Placental epithelial cell (primary cell): ENCODE data around the gene ZNF490. TPM values are rescaled to one million over a fixed set of nuclear protein-coding genes. Genes with fewer than 3 reads are reported as not detected.

ENCODE experiments used
- total RNA-seq: library from RNA; depleted of rRNA; stranded (reverse); fragments of >200 nt; gene quantifications from 2 replicates; pipeline ENCODE4 v1.2.3, GENCODE V29; 2012

The ZNF490 gene
- total RNA-seq, result 8.9 and 9.4 TPM in 2 replicates

GRCh38 chr19:12610540-12611360 is at the start of gene ZNF490, which contains the start of gene ZNF791:
TSS of gene ZNF490 (minus strand) at chr19:12610813. CDS start at chr19:12610680, 133 bp downstream.
TSS of gene ZNF791 (plus strand) at chr19:12610920. CDS start at chr19:12611080, 160 bp downstream.

GRCh38 chr19:12551060-12551832 is 59.4 kb downstream of the ZNF490 start, which contains the start of gene ZNF564:
TSS of gene ZNF564 (minus strand) at chr19:12551482. CDS start at chr19:12551332, 150 bp downstream.

Other genes with a start within 250 kb of the ZNF490 start
- gene ZNF442, start 245.1 kb downstream of the ZNF490 start, total RNA-seq, result 2.8 and 5.1 TPM in 2 replicates
- gene ZNF799, start 209.5 kb downstream of the ZNF490 start, total RNA-seq, result 4.9 and 5.1 TPM in 2 replicates
- gene ZNF443, start 169.8 kb downstream of the ZNF490 start, total RNA-seq, result 4.1 and 9.0 TPM in 2 replicates
- 5.1 and 6.7 TPM in 2 replicates for gene ZNF709, start 126.0 kb downstream of the ZNF490 start, total RNA-seq
- gene ZNF564, start 59.3 kb downstream of the ZNF490 start, total RNA-seq, result 8.7 and 12.6 TPM in 2 replicates
- 12.6 and 14.0 TPM in 2 replicates for gene ZNF791, start 107 bp upstream of the ZNF490 start, total RNA-seq
- gene MAN2B1, start 55.9 kb upstream of the ZNF490 start, total RNA-seq, result 41.6 and 50.6 TPM in 2 replicates
- 9.0 and 9.1 TPM in 2 replicates for gene WDR83, start 56.0 kb upstream of the ZNF490 start, total RNA-seq
- gene DHPS, start 71.1 kb upstream of the ZNF490 start, total RNA-seq, result 59.3 and 66.4 TPM in 2 replicates
- not detected in 2 replicates for gene GNG14, start 77.2 kb upstream of the ZNF490 start, total RNA-seq
- gene FBXW9, start 85.8 kb upstream of the ZNF490 start, total RNA-seq, result 15.7 and 19.8 TPM in 2 replicates
- gene TNPO2, start 113.1 kb upstream of the ZNF490 start, total RNA-seq, result 39.5 and 59.7 TPM in 2 replicates
- 111 and 226 TPM in 2 replicates for gene TRIR, start 123.9 kb upstream of the ZNF490 start, total RNA-seq
- 76.6 and 122 TPM in 2 replicates for gene GET3, start 126.7 kb upstream of the ZNF490 start, total RNA-seq
- not detected in 2 replicates for gene BEST2, start 141.0 kb upstream of the ZNF490 start, total RNA-seq
- 24.1 and 41.6 TPM in 2 replicates for gene HOOK2, start 164.7 kb upstream of the ZNF490 start, total RNA-seq
- gene JUNB, start 180.7 kb upstream of the ZNF490 start, total RNA-seq, result 91.9 and 180 TPM in 2 replicates
- gene PRDX2, start 191.0 kb upstream of the ZNF490 start, total RNA-seq, result 190 and 206 TPM in 2 replicates
- not detected in 2 replicates for gene THSD8, start 191.3 kb upstream of the ZNF490 start, total RNA-seq
- 13.3 and 21.5 TPM in 2 replicates for gene RNASEH2A, start 195.8 kb upstream of the ZNF490 start, total RNA-seq
- gene RTBDN, start 223.8 kb upstream of the ZNF490 start, total RNA-seq, result not detected in 2 replicates
- gene MAST1, start 227.7 kb upstream of the ZNF490 start, total RNA-seq, result under 0.01 and 0.43 TPM in 2 replicates